HFF-Myc (cell line): ENCODE measurements around the gene ZNF496.

Experiments used
- DNase-seq: peaks from one replicate; pipeline ENCODE4 v3.0.0-alpha.2; 2011; ENCODE audit warnings: low read depth; ENCODE audit errors: extremely low read depth
- H3K4me3 ChIP-seq: replicated peaks from 2 replicates; pipeline ENCODE4 v1.5.1; 2011; ENCODE audit warnings: low read depth, mild to moderate bottlenecking, control low read depth, low read length
- CTCF ChIP-seq: IDR thresholded peaks from 2 replicates; pipeline ENCODE4 v1.5.1; 2012; ENCODE audit warnings: mild to moderate bottlenecking, low read depth, low read length, control low read depth; ENCODE audit errors: missing control alignments

ZNF496 gene

GRCh38 chr1:247298701-247299100 is 33.0 kb downstream of the ZNF496 start:
- TF ChIP-seq CTCF: no peak
- no peak for DNase-seq
- no peak overlapping the region for H3K4me3 ChIP-seq

GRCh38 chr1:247298124-247298481 is 33.6 kb downstream of the ZNF496 start:
- DNase-seq: no peak
- TF ChIP-seq CTCF: no peak
- H3K4me3 ChIP-seq: no peak overlapping the region

- no peak for DNase-seq
- H3K4me3 ChIP-seq: no peak overlapping the region
- no peak for TF ChIP-seq CTCF
Measured at GRCh38 chr1:247297263-247298123, 34.2 kb downstream of the ZNF496 start.

- TF ChIP-seq CTCF: no peak
- DNase-seq: no peak
- H3K4me3 ChIP-seq: no peak overlapping the region
Measured at GRCh38 chr1:247296599-247297180, 35.0 kb downstream of the ZNF496 start.

GRCh38 chr1:247295746-247296145 is 35.9 kb downstream of the ZNF496 start:
- no peak for DNase-seq
- no peak overlapping the region for H3K4me3 ChIP-seq
- TF ChIP-seq CTCF: no peak

- TF ChIP-seq CTCF: no peak
- no peak overlapping the region for H3K4me3 ChIP-seq
- no peak for DNase-seq
Measured at GRCh38 chr1:247295274-247295684, 36.4 kb downstream of the ZNF496 start.
